Eye (tissue), 1 donor: ENCODE measurements around the gene MBD2.
A peak's percentile ranks its signal among the peaks of the same experiment; 100 is the strongest.
"Not testable (repeated sequence)": the region's sequence is repeated elsewhere in the genome, so short reads cannot be mapped to it uniquely, and the experiment has no call there.

Experiments
- DNase-seq: peaks from one replicate; pipeline ENCODE4 v3.0.0-alpha.2; 2015

The MBD2 gene

GRCh38 chr18:54148151-54148550, 76.3 kb downstream of the MBD2 start:
- DNase-seq = no peak

DNA sequence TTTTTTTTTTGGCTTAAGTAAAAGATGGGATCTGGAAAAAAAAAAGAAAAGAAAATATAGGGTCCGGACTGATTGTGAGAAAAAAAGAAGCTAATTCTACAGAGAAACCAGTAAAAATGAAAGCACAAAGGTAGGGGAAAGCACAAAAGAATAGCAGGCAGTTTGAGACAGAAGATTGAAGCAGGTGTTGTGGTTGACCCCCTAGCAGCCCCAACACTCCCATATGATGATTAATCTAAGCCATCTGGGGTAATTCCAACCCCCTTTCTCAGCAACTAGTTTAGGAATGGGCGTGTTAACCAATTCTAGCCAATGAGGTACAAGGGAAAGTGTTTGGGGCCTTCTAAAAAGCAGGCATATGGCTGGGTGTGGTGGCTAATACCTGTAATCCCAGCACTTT, 77.0 kb downstream of the MBD2 start:
- DNase-seq = no peak

DNA sequence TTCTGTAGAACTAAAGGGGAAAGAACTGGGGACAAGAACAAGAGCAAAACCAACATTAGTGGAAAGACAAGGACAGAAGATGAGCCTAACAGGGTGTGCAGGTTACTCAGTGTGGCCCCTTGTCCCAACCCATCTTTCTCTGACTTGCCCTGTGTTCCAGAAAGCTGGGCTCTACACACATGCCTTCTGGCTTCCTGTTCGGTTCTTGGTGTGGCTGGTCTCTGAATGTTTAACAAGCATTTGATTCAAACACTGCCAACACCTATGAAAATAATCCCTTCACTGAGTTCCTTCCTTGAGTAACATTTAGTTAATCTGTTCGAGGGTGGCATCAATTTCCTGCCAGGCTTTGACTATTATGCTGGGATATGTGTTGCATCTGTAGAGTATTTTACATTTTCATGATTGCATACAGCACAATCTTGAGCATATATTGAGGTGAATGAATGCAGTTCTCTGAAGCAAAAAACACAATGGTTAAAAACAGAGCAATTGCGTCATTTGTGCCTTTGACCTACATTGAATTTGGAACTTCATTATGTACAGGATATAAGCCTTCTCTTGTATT, 83.3 kb downstream of the MBD2 start:
- no peak for DNase-seq

DNA sequence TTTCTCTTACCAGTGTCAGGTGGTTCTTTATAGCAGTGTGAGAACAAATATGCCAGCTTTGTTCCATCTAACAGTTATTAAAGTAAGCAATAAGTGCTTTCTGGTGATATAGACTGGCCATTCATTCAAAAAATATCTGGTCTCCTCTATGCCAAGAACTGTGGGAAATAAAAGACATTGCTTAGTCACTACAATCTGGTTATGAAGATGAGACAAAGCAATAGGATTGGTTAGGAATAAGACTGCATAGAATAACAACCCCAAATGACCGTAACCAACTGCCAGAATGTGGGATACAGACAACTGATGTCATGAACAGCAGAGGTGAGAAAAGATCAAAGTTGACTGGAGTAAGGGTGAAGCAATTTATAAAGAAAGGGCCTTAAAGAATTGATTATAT, 83.8 kb downstream of the MBD2 start:
- DNase-seq = no peak

DNA sequence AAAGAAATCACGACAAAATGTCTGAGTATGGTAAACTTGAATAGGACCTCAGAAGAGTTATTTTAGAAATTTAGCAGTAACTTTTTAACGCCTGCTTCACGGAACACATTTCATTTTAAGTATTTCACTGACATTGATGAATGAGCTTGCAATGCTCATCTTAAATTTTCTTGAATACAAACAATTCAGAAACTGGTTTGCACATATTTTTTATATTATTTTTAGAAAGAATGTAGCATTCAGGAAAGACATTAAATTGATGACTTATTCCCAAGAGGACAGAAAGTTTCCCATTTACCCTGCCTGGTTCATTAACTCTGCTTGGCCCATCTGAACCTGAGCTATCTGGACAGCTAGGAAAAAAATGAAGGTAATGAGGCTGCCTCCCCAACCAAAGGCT, 89.3 kb downstream of the MBD2 start:
- no peak for DNase-seq

GRCh38 chr18:54134053-54134452, 90.4 kb downstream of the MBD2 start:
- DNase-seq = no peak

DNA sequence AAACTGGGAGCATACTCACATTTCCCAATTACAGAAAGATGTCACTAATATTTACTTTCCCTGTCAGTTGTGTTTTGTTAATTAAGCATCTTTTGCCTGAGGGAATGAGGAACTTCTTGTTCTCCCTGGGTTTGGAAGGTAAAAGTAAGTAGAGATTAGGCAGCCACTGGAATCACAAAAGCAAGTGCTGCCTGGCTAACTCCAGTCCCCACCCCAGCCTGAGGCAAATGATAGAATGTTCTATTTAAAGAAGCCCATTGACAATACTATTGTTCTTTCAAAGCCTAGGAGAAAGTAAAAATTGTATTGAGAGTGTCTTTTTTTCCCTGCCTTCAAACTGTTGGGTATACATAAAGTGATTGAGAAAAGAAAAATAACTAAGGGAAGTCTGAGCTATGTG, 93.8 kb downstream of the MBD2 start:
- DNase-seq = no peak

DNA sequence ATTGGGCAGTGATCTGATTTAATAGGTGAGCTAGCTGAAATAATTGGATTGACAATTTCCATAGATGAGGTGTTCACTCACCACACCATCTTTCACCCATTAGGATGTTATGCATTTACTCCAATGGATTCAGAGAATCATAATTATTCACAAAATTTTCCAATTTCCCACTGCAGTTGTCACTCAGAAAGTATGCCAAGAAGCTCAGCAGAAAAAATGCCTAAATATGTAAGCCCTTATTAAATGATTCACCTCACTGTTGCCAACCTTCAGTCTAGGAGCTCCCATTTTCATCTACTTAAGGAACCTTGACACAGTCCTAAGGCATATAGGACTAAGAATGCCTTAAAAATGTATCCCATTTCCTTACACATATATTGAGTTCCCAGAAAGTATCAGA, 94.3 kb downstream of the MBD2 start:
- DNase-seq = no peak

- DNase-seq = no peak
These were observed 94.9 kb downstream of the MBD2 start for GRCh38 chr18:54129448-54130067.

- DNase-seq = peak; percentile 77
These were observed 96.6 kb downstream of the MBD2 start for GRCh38 chr18:54127759-54128378.

GRCh38 chr18:54125429-54125828, 99.0 kb downstream of the MBD2 start:
- DNase-seq = no peak

GRCh38 chr18:54123720-54124440, 100.6 kb downstream of the MBD2 start:
- not testable (repeated sequence) for DNase-seq

GRCh38 chr18:54119524-54120019, 104.9 kb downstream of the MBD2 start:
- peak; percentile 88 for DNase-seq

- no peak for DNase-seq
These were observed 106.4 kb downstream of the MBD2 start for GRCh38 chr18:54117853-54118773.

GRCh38 chr18:54116541-54117257, 107.8 kb downstream of the MBD2 start:
- no peak for DNase-seq

GRCh38 chr18:54112356-54112755, 112.1 kb downstream of the MBD2 start:
- DNase-seq = no peak

DNA sequence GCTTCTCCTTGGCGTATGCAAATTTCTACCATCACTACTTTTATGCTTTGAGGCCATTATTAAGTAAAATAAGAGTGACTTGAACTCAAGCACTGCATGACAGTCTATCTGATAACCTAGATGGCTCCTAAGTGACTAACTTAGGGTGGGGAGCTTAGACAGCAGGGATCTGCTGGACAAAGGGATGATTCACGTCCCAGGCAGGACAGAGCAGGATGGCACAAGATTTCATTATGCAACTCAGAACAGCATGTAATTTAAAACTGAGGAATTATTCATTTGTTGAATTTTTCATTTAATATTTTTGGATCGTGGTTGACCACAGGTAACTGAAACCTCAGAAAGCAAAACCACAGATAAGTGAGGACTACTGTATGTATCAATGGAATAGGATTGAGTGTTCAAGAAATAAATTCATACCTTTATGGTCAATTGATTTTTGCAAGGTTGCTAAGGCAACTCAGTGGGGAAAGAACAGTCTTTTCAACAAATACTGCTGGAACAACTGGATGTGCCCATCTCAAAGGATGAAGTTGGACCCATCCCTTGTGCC, 115.3 kb downstream of the MBD2 start:
- DNase-seq = no peak

GRCh38 chr18:54102123-54102522, 122.3 kb downstream of the MBD2 start:
- DNase-seq = no peak
